Left hindlimb (tissue), 1 donor: ENCODE measurements around the gene PUS1.
A peak's percentile ranks its signal among the peaks of the same experiment; 100 is the strongest.
"Not testable (repeated sequence)": the region's sequence is repeated elsewhere in the genome, so short reads cannot be mapped to it uniquely, and the experiment has no call there.

Source experiments
- DNase-seq: peaks from one replicate; pipeline ENCODE4 v3.0.0-alpha.2; 2018

PUS1 gene

DNA sequence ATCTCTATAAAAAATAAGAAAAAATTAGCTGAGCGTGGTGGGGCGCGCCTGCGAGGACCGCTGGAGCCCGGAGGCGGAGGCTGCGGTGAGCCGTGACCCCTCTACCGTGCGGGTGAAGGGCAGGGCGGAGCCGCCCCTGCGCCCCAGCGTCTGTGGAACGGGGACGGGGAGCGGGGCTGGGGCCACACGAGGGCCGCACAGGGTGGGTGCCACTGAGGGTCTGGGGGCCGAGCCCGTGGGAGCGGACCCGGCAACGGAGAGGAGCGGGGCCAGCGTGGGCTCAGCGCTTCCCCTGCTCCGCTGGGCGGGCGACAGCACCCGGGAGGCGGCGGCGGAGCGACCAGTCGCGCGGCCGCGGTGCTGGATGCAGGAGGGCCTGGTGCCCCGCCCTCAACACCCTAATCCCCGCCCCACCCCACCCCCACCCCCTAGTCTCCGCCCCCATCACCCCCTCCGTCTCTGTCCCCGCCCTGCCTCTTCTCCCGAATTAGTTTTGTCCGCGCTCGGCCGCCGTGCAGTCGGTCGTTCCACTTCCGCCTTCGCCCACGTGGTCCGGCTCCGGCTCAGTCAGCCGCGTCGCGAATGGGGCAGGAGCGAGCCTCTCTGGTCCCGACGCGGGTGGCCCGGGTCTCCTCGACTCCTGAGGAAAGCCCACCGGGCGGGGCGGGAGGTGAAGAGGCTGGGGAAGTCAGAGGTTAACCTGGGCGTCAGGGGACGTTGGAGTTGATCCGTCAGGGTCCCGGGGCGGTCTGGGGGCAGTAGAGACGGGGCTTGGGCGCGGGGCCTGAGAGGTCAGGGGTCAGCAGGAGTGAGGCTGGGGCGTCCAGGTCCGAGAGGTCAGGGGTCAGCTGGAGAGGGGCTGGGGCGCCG is at the start of gene PUS1:
PUS1 (plus strand) TSS at position 566 of the 870 bp plus-strand sequence. CDS start 447 bp downstream, outside the sequence.
- peak; percentile 97 for DNase-seq

GRCh38 chr12:131882804-131883520 is 46.1 kb upstream of the PUS1 start:
- DNase-seq = no peak

GRCh38 chr12:131883521-131883900 is 45.6 kb upstream of the PUS1 start:
- DNase-seq = no peak

DNA sequence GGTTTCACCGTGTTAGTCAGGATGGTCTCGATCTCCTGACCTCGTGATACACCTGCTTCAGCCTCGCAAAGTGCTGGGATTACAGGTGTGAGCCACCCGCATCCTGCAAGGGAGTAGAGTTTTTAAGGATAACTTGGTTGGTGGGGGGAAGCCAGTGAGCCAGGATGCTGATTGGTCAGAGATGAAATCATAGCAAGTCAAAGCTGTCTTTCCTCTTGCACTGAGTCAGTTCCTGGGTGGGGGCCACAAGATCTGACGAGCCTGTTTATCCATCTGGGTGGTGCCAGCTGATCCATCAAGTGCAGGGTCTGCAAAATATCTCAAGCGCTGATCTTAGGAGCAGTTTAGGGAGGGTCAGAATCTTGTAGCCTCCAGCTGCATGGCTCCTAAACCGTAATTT is 44.0 kb upstream of the PUS1 start:
- DNase-seq = not testable (repeated sequence)

DNA sequence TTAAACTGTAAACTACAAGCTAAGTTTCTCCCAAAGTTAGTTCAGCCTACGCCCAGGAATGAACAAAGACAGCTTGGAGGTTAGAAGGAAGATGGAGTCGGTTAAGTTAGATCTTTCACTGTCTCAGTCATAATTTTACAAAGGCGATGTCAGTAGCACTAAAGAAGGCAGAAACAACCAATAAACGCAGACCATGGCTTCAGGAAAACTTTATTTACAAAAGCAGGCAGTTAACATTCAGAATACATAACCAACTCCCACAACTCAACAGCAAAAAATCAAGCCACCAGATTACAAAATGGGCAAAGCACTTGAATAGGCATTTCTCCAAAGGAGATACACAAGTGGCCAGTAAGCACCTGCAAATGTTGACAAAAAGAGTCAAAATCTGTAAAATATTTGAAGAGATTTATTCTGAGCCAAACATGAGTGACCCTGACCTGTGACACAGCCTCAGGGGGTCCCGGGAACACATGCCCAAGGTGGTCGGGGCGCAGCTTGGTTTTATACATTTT is 43.5 kb upstream of the PUS1 start:
- DNase-seq = no peak

DNA sequence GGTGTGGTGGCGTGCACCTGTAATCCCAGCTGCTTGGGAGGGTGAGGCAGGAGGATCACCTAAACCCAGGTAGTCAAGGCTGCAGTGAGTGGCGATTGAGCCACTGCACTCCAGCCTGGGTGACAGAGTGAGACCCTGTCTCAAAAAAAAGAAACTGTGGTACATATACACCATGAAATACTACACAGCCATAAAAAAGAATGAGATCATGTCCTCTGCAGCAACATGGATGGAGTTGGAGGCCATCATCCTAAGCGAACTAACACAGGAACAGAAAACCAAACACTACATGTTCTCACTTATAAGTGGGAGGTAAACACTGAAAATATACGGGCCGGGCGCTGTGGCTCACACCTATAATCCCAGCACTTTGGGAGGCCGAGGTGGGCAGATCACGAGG is 37.4 kb upstream of the PUS1 start:
- DNase-seq = not testable (repeated sequence)

- no peak for DNase-seq
Observed at GRCh38 chr12:131892711-131893604, 36.1 kb upstream of the PUS1 start.

- DNase-seq = no peak
Observed at GRCh38 chr12:131893605-131894312, 35.3 kb upstream of the PUS1 start.

DNA sequence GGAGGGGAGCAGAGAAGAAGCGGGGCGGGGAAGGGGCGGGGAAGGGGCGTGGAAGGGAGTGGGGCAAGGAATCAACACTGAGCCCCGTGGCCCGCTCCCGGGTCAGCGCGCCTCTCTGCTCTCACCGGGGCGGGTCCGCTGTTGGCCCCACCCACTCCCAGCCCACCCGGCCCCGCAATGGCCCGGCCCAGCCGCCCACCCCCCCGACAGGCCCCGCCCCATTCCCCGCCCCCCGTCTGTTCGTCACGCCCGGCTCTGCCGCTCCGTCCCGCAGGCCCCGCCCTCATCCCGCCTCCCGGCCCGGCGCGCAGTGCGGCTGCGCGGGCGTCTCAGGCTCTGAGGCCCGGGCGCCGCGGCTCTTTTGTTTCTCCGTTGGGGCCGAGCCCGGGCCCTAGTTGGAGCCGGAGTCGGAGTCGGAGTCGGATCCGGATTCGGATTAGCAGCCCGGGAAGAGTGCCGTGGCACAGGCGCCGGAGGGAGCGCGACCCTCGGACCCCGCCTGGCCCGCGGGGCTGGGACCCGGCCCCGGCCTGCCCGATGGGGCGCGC is 34.7 kb upstream of the PUS1 start, which contains the start of gene ULK1:
ULK1 (plus strand) TSS at position 310 of the 548 bp plus-strand sequence. CDS start 380 bp downstream, outside the sequence.
- DNase-seq = peak; percentile 96

- no peak for DNase-seq
Observed at GRCh38 chr12:131894981-131895639, 34.0 kb upstream of the PUS1 start.

DNA sequence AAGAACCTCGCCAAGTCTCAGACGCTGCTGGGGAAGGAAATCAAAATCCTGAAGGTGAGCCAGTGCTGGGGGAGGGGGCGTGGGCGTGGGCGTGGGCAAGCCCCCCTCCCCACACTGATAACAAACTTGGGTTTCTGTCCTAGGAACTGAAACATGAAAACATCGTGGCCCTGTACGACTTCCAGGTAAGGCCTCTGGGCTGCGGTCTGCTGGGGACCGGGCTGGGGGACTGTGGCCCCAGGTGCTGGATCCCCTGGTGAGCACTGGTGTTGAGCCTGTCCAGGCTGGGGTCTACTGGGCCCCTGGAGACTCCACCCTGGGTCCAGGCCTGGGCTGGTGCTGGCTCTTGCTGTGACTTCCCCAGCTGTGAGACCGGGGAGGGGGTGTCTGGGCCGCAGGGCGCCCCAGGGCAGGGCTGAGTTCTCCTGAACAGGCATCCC is 33.4 kb upstream of the PUS1 start:
- no peak for DNase-seq

- peak; percentile 87 for DNase-seq
Observed at GRCh38 chr12:131896080-131896810, 32.8 kb upstream of the PUS1 start.

DNA sequence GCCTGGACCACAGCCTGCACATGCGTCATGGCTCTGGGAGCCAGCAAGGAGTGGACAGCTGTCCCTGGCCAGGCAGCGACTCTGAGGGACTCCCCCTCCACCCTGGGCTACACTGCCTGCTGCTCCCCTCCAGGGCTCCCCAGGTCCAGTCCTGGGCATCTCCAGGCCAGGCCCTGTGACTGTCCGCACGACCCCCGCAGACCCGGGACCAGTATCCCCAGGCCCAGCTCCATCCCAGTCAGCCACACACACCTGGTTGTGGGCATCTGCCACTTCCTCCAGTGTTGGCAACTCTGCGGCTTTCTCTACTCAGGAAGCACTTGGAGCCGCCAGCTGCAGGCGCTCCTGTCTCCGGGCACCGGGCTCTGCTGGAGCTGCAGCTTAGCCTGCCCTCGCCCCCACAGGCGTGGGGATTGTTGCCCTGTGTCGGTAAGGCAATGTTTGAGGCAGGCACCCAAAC is 32.2 kb upstream of the PUS1 start:
- peak; percentile 82 for DNase-seq

- DNase-seq = no peak
Observed at GRCh38 chr12:131897276-131897675, 31.8 kb upstream of the PUS1 start.

GRCh38 chr12:131897875-131898274 is 31.2 kb upstream of the PUS1 start:
- no peak for DNase-seq

GRCh38 chr12:131900397-131900796 is 28.7 kb upstream of the PUS1 start:
- DNase-seq = no peak

GRCh38 chr12:131901431-131902331 is 27.4 kb upstream of the PUS1 start:
- peak; percentile 19 for DNase-seq

DNA sequence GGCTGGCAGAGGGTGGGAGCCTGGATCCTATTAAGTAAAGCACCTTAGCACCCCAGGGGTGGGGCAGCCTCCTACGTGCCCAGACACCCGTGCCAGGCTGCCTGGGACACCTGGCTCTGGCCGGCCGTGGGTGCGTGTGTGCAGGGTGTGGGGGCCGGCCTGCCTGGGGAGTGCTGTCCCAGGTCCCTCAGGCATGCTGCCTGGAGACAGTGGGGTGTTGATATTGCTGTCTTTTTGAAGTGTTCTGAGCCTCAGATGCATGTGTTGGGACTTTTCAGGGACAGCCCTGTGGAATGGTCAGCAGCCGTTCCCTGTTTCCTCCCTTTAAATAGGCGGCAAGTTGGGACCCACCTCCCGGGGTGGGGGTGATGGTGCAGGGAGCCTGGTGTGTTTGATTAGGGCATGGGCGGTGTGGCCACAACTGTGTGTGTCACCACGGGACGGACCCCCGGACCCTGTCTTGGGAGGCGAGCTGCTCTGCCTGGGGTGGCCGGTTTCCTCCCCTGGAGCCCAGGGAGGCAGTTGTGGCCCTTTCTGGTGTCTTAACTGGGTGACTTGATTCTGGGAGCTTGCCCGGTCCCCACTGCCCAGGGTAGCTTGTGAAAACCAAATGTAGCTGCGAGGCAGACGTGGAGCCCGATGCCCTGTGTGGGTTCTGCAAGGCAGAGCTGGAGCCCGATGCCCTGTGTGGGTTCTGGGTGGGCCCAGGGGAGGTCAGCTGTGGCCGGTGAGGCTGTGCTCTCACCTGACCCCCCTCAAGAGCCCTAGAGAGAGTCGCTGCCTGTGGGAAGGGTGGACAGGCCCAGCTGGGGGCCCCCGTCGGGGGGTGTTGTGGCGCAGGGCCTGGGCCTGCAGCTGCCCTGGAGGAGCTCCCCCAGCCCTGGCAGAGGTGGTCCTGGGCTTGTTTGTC is 26.5 kb upstream of the PUS1 start:
- DNase-seq = no peak
